ENCODE results near the gene OSTF1.

DNA sequence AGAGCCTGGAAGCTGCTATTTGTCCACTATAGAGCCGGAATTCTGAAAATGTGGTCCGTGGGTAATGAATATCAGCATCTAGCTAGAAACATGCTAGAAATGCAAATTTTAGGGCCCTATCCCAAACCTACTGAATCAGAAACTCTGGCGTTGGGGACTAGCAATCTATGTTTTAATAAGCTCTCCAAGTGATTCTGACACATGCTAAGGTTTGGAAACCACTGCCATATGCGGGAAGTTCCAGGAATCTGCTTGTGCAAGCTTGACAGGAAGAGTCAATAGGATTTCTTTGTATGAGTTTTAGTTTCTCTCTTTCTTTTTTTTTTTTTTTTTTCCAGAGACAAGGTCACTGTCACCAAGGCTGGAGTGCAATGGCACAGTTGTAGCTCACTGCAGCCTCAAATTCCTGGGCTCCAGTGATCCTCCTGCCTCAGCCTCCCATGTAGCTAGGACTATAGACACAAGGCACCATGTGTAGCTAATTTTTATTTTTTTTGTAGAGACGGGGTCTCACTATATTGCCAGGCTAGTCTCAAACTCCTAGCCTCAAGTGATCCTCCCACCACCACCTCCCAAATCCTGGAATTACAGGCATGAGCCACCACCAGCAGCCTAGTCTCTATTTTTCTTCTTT, 33.8 kb upstream of the OSTF1 start:
- TF ChIP-seq, protein P1, sequence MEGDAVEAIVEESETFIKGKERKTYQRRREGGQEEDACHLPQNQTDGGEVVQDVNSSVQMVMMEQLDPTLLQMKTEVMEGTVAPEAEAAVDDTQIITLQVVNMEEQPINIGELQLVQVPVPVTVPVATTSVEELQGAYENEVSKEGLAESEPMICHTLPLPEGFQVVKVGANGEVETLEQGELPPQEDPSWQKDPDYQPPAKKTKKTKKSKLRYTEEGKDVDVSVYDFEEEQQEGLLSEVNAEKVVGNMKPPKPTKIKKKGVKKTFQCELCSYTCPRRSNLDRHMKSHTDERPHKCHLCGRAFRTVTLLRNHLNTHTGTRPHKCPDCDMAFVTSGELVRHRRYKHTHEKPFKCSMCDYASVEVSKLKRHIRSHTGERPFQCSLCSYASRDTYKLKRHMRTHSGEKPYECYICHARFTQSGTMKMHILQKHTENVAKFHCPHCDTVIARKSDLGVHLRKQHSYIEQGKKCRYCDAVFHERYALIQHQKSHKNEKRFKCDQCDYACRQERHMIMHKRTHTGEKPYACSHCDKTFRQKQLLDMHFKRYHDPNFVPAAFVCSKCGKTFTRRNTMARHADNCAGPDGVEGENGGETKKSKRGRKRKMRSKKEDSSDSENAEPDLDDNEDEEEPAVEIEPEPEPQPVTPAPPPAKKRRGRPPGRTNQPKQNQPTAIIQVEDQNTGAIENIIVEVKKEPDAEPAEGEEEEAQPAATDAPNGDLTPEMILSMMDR (conservative IDR thresholded peaks at IDR 0.05; ENCODE audit: low read depth, low read length), result no peak
- TF ChIP-seq EZH2phosphoT487 (IDR thresholded peaks at IDR 0.05; ENCODE audit: borderline replicate concordance, low read length), result no peak

All from PC-3 (cell line).